Endodermal cell (in vitro differentiated cells): Measurements from ENCODE around the gene RNF112. TPM values are rescaled to one million over a fixed set of nuclear protein-coding genes. Genes with fewer than 3 reads are reported as not detected.

ENCODE experiments used
- DNase-seq: peaks from one replicate; pipeline ENCODE4 v3.0.0-alpha.2; 2017
- H3K27ac ChIP-seq: 2 replicates; pipeline ENCODE4 v1.5.1; 2013; ENCODE audit warnings: mild to moderate bottlenecking, low read depth, low read length, moderate library complexity
- H3K27me3 ChIP-seq: 2 replicates; pipeline ENCODE4 v1.6.1; 2013; ENCODE audit warnings: mild to moderate bottlenecking, low read length, moderate library complexity; ENCODE audit not compliant: insufficient read depth, control insufficient read depth, poor library complexity, severe bottlenecking
- H3K36me3 ChIP-seq: 2 replicates; pipeline ENCODE4 v1.7.0; 2013; ENCODE audit warnings: mild to moderate bottlenecking, low read length, moderate library complexity; ENCODE audit not compliant: control insufficient read depth, insufficient read depth
- H3K4me1 ChIP-seq: one replicate; pipeline ENCODE4 v1.7.0; 2013; ENCODE audit warnings: low read length; ENCODE audit not compliant: control insufficient read depth, insufficient read depth
- H3K4me3 ChIP-seq: 2 replicates; pipeline ENCODE4 v1.5.1; 2013; ENCODE audit warnings: mild to moderate bottlenecking, low read length, moderate library complexity
- H3K9ac ChIP-seq: 2 replicates; pipeline ENCODE4 v1.6.1; 2013; ENCODE audit warnings: mild to moderate bottlenecking, low read length, moderate library complexity; ENCODE audit not compliant: poor library complexity, severe bottlenecking; ENCODE audit errors: extremely low read depth
- H3K9me3 ChIP-seq: 2 replicates; pipeline ENCODE4 v1.6.1; 2013; ENCODE audit warnings: mild to moderate bottlenecking, low read length, moderate library complexity; ENCODE audit not compliant: control insufficient read depth
- H3K27ac Mint-ChIP-seq: 2 replicates; pipeline ENCODE4 v1.8.0; 2020; ENCODE audit warnings: mixed read lengths
- H3K27me3 Mint-ChIP-seq: 2 replicates; pipeline ENCODE4 v1.8.0; 2021; ENCODE audit warnings: mild to moderate bottlenecking, mixed read lengths; ENCODE audit not compliant: insufficient read depth
- H3K36me3 Mint-ChIP-seq: 2 replicates; pipeline ENCODE4 v1.8.0; 2020; ENCODE audit warnings: low read depth, mixed read lengths
- H3K4me1 Mint-ChIP-seq: 2 replicates; pipeline ENCODE4 v1.8.0; 2020; ENCODE audit warnings: mixed read lengths
- H3K4me3 Mint-ChIP-seq: 2 replicates; pipeline ENCODE4 v1.8.0; 2020; ENCODE audit warnings: mild to moderate bottlenecking, moderate library complexity, mixed read lengths
- H3K9me3 Mint-ChIP-seq: 2 replicates; pipeline ENCODE4 v1.8.0; 2020; ENCODE audit warnings: mild to moderate bottlenecking, mixed read lengths
- CTCF ChIP-seq: fragments of 200-600 bp; sonication (generic); conservative IDR thresholded peaks from 2 replicates; pipeline ENCODE4 v1.5.0; 2021; ENCODE audit warnings: antibody characterized with exemption, mild to moderate bottlenecking
- WGBS, 2 experiments: methylation state at CpG; one replicate each; pipeline versions ENCODE4 v1.1.5 to v1.1.7; 2013; ENCODE audit warnings: missing lambda C conversion rate in 2 of 2, mixed read lengths in 1 of 2; ENCODE audit not compliant: insufficient coverage in 1 of 2, insufficient read length in 1 of 2; 5-methylcytosine and 5-hydroxymethylcytosine counted together
- total RNA-seq, 2 donors: library from RNA; stranded (reverse); fragmentation: NEBNext Ultra II Directional in 1 of 2; extraction: Animal tissue kit (Norgen Biotek cat#: 25700) in 1 of 2; gene quantifications; 2 replicates in 1 of 2; 3 replicates in 1 of 2; pipeline ENCODE4 v1.2.1, GENCODE V29; 2021

Gene RNF112
- total RNA-seq, 2 donors from 2014 or later: 1.1 to 1.9 TPM

GRCh38 chr17:19418251-19418992, 7.4 kb downstream of the RNF112 start:
- Histone ChIP-seq H3K4me3 (no peak overlapping the region), H3K27ac (no peak overlapping the region), H3K9me3 (peaks cover 3% of the 10 kb centered on the region), H3K27me3 (no peaks in the 10 kb centered on the region), H3K36me3 (no peaks in the 10 kb centered on the region), H3K9ac (no peak overlapping the region), H3K4me1 (no peaks in the 10 kb centered on the region)
- Mint-ChIP-seq H3K4me3 (no peak overlapping the region), H3K27ac (no peak overlapping the region), H3K4me1 (peaks cover 6% of the 10 kb centered on the region), H3K9me3 (no peaks in the 10 kb centered on the region), H3K27me3 (peaks cover 5% of the 10 kb centered on the region), H3K36me3 (no peaks in the 10 kb centered on the region)
- peak; percentile 67 for DNase-seq
- WGBS, 2 experiments: 89 to 94% methylated on average over 7 of the region's 7 CpGs
- peak; percentile 40 for TF ChIP-seq CTCF

- peaks cover 3% of the 10 kb centered on the region for H3K9me3 ChIP-seq
- no peak overlapping the region for H3K4me3 ChIP-seq
- Mint-ChIP-seq H3K4me3 (no peak overlapping the region), H3K27me3 (peaks cover 5% of the 10 kb centered on the region), H3K9me3 (no peaks in the 10 kb centered on the region), H3K36me3 (no peaks in the 10 kb centered on the region), H3K27ac (no peak overlapping the region), H3K4me1 (peaks cover 17% of the 10 kb centered on the region)
- H3K36me3 ChIP-seq: no peaks in the 10 kb centered on the region
- no peak overlapping the region for H3K27ac ChIP-seq
- H3K27me3 ChIP-seq: no peaks in the 10 kb centered on the region
- no peaks in the 10 kb centered on the region for H3K4me1 ChIP-seq
- TF ChIP-seq CTCF: no peak
- DNase-seq: no peak
- 86 to 100% methylated on average over 2 to 3 of the region's 4 CpGs for WGBS, 2 experiments
- no peak overlapping the region for H3K9ac ChIP-seq
These were observed 10.2 kb downstream of the RNF112 start for GRCh38 chr17:19421219-19421618.

- no peak overlapping the region for H3K4me3 Mint-ChIP-seq
- Histone ChIP-seq H3K27ac (no peak overlapping the region), H3K27me3 (no peaks in the 10 kb centered on the region), H3K36me3 (no peaks in the 10 kb centered on the region), H3K9me3 (peaks cover 3% of the 10 kb centered on the region), H3K4me3 (no peak overlapping the region), H3K4me1 (no peaks in the 10 kb centered on the region), H3K9ac (no peak overlapping the region)
- no peak overlapping the region for H3K27ac Mint-ChIP-seq
- peaks cover 5% of the 10 kb centered on the region for H3K27me3 Mint-ChIP-seq
- H3K9me3 Mint-ChIP-seq: peaks cover 2% of the 10 kb centered on the region
- no peaks in the 10 kb centered on the region for H3K36me3 Mint-ChIP-seq
- DNase-seq: no peak
- peaks cover 23% of the 10 kb centered on the region for H3K4me1 Mint-ChIP-seq
- no peak for TF ChIP-seq CTCF
- WGBS, 2 experiments: 88 to 97% methylated on average over 3 to 6 of the region's 6 CpGs
These were observed 10.9 kb downstream of the RNF112 start for GRCh38 chr17:19421926-19422325.
